GM20000 (cell line): ENCODE results near the gene PLPPR5.
"Not testable (repeated sequence)": the region's sequence is repeated elsewhere in the genome, so short reads cannot be mapped to it uniquely, and the experiment has no call there.

Experiments
- DNase-seq: peaks from one replicate; pipeline ENCODE4 v3.0.0; 2012; ENCODE audit warnings: low spot score
- CTCF ChIP-seq: IDR thresholded peaks from 2 replicates; pipeline ENCODE4 v1.5.1; 2012; ENCODE audit warnings: mild to moderate bottlenecking, control low read depth; ENCODE audit errors: extremely low read depth, missing control alignments

The PLPPR5 gene

GRCh38 chr1:98884864-98885263 lies 119.8 kb downstream of the PLPPR5 start:
- TF ChIP-seq CTCF, result no peak
- DNase-seq, result no peak

GRCh38 chr1:98881901-98882300 lies 122.8 kb downstream of the PLPPR5 start:
- TF ChIP-seq CTCF, result no peak
- no peak for DNase-seq

GRCh38 chr1:98881234-98881633 lies 123.4 kb downstream of the PLPPR5 start:
- DNase-seq, result not testable (repeated sequence)

GRCh38 chr1:98874828-98875227 lies 129.8 kb downstream of the PLPPR5 start:
- no peak for DNase-seq
- TF ChIP-seq CTCF, result no peak

GRCh38 chr1:98870959-98871903 lies 133.4 kb downstream of the PLPPR5 start:
- TF ChIP-seq CTCF, result no peak
- peak; percentile 38 for DNase-seq

- TF ChIP-seq CTCF, result no peak
- no peak for DNase-seq
Observed at GRCh38 chr1:98865796-98866195, 138.9 kb downstream of the PLPPR5 start.

GRCh38 chr1:98860329-98860728 lies 144.3 kb downstream of the PLPPR5 start:
- no peak for DNase-seq
- no peak for TF ChIP-seq CTCF

GRCh38 chr1:98854137-98854536 lies 150.5 kb downstream of the PLPPR5 start:
- TF ChIP-seq CTCF, result no peak
- DNase-seq, result no peak
